Dorsolateral prefrontal cortex (tissue), 118 donors: ENCODE data around the gene XKR7. TPM values are rescaled to one million over a fixed set of nuclear protein-coding genes. Genes with fewer than 3 reads are reported as not detected.

ENCODE experiments used
- total RNA-seq, 120 experiments: library from RNA; stranded (reverse); gene quantifications; one replicate each; pipeline versions ENCODE4 v1.2.3 to v1.2.4, GENCODE V29; 2022

Gene XKR7
- total RNA-seq, 120 experiments from 2014 or later: 1.7 to 7.6 (median 4.5) TPM

Other genes starting within 250 kb of the XKR7 start
- 100 to 1,000 TPM in 77 of 120 experiments, 10 to 100 TPM in 43; 79.5 to 144 (median 103) TPM for gene BCL2L1, start 245.3 kb upstream of the XKR7 start, total RNA-seq
- gene TPX2, start 228.9 kb upstream of the XKR7 start, total RNA-seq: 1 to 10 TPM; 1.1 to 4.1 (median 2.6) TPM
- gene MYLK2, start 148.8 kb upstream of the XKR7 start, total RNA-seq: 1 to 10 TPM in 27 of 120 experiments, under 1 TPM in 76, not detected in 17; 0.16 to 4.8 (median 0.64) TPM
- gene FOXS1, start 122.5 kb upstream of the XKR7 start, total RNA-seq: 1 to 10 TPM in 59 of 120 experiments, under 1 TPM in 50, not detected in 11; 0.29 to 3.8 (median 1.0) TPM
- 10 to 100 TPM in 24 of 120 experiments, 1 to 10 TPM in 96; 4.0 to 19.1 (median 8.0) TPM for gene DUSP15, start 97.6 kb upstream of the XKR7 start, total RNA-seq
- gene TTLL9, start 97.5 kb upstream of the XKR7 start, total RNA-seq: 10 to 100 TPM in 3 of 120 experiments, 1 to 10 TPM in 117; 2.6 to 11.1 (median 5.7) TPM
- 10 to 100 TPM; 10.2 to 19.6 (median 13.1) TPM for gene PDRG1, start 16.1 kb upstream of the XKR7 start, total RNA-seq
- gene CCM2L, start 42.3 kb downstream of the XKR7 start, total RNA-seq: 1 to 10 TPM; 2.5 to 10.0 (median 4.8) TPM
- gene HCK, start 84.1 kb downstream of the XKR7 start, total RNA-seq: 10 to 100 TPM in 19 of 120 experiments, 1 to 10 TPM in 101; 1.3 to 30.6 (median 5.7) TPM
- 10 to 100 TPM; 45.6 to 73.7 (median 60.7) TPM for gene TM9SF4, start 141.6 kb downstream of the XKR7 start, total RNA-seq
- gene PLAGL2, start 239.6 kb downstream of the XKR7 start, total RNA-seq: 10 to 100 TPM in 59 of 120 experiments, 1 to 10 TPM in 61; 6.0 to 16.0 (median 10.0) TPM
- 10 to 100 TPM; 10.1 to 21.0 (median 14.4) TPM for gene POFUT1, start 239.7 kb downstream of the XKR7 start, total RNA-seq